ENCODE data around the gene GPA33.

GRCh38 chr1:167105271-167106118, 15.3 kb upstream of the GPA33 start:
- TF ChIP-seq EZH2 (IDR thresholded peaks at IDR 0.05; ENCODE audit: borderline replicate concordance, low read length) (no peak), CTCF (IDR thresholded peaks at IDR 0.05; ENCODE audit: low read length) (peak; percentile 7; the same call in 1 of the 2 replicates)
